GM13976 (cell line): ENCODE results near the gene STAT4.

Experiments
- DNase-seq: peaks from one replicate; pipeline ENCODE4 v3.0.0; 2012; ENCODE audit warnings: low spot score
- in situ Hi-C: fragments of 300-500 bp; cut with MboI; formaldehyde crosslinking; loops from one replicate; pipeline ENCODE4 v1.12.0; 2022; ENCODE audit warnings: low sequenced_read_pairs, mixed read lengths, inconsistent platforms; ENCODE audit not compliant: unreplicated experiment
- TF ChIP-seq, protein P1 (sequence below): IDR thresholded peaks from 2 replicates; pipeline ENCODE4 v1.5.1; 2012; ENCODE audit warnings: borderline replicate concordance, mild to moderate bottlenecking; ENCODE audit not compliant: insufficient read depth; ENCODE audit errors: extremely low read depth, missing control alignments, control extremely low read depth

The STAT4 gene

DNA sequence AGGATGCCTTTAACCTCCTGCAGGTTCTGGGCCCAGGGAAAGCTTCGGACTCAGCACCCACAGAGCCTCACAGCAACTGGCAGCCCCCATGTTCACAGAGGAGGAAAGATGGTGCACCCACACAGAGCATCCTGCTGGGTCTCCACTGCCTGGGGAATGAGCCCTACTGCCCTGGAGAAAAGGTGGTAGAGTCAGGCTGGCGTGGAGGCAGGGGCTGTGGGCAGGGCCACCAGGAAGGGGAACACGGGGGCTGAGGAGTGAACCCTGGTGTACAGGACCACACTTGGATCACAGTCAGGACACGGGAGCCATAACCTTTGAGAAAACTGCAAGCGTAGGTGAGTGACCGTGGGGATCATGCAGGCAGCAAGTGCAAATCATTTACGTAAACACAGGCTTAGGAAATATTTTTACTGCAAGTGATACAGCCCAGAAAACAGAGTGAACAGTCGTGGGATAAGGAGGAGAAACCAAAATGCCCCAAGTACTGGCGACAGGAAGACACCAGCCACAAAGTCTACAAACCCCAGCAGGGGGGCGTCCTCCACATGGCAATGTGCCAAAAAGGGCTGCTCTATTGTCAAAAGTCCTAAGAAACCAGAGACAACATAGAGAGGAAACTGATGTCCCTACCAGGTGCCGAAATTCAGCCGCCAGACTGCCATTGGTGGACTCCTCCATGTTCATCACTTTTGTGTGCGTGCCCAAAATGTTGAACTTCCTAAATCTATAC, 164.4 kb downstream of the STAT4 start:
- TF ChIP-seq, protein P1, sequence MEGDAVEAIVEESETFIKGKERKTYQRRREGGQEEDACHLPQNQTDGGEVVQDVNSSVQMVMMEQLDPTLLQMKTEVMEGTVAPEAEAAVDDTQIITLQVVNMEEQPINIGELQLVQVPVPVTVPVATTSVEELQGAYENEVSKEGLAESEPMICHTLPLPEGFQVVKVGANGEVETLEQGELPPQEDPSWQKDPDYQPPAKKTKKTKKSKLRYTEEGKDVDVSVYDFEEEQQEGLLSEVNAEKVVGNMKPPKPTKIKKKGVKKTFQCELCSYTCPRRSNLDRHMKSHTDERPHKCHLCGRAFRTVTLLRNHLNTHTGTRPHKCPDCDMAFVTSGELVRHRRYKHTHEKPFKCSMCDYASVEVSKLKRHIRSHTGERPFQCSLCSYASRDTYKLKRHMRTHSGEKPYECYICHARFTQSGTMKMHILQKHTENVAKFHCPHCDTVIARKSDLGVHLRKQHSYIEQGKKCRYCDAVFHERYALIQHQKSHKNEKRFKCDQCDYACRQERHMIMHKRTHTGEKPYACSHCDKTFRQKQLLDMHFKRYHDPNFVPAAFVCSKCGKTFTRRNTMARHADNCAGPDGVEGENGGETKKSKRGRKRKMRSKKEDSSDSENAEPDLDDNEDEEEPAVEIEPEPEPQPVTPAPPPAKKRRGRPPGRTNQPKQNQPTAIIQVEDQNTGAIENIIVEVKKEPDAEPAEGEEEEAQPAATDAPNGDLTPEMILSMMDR: no peak
- in situ Hi-C loops: no loop called here
- DNase-seq: no peak

DNA sequence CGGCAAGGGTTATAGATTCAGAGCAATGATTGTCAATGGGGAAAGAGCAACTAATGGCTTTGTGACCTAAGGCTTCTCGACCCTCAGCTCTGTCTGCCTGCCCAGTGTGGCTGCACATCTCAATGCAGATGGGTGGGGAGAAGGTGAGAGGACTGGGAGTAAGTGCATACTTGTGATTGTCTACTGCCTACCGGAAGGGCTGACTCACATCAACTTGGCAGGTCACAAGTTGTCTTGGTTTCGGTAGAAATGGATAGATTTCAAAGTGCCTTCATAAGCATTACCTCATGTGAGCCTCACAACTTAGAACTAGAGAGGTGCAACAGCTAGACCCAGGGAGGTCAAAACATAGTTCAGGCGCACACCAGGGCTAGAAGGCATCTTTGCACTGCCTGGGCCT, 166.2 kb downstream of the STAT4 start:
- TF ChIP-seq, protein P1: no peak
- in situ Hi-C loops: no loop called here
- DNase-seq: no peak

DNA sequence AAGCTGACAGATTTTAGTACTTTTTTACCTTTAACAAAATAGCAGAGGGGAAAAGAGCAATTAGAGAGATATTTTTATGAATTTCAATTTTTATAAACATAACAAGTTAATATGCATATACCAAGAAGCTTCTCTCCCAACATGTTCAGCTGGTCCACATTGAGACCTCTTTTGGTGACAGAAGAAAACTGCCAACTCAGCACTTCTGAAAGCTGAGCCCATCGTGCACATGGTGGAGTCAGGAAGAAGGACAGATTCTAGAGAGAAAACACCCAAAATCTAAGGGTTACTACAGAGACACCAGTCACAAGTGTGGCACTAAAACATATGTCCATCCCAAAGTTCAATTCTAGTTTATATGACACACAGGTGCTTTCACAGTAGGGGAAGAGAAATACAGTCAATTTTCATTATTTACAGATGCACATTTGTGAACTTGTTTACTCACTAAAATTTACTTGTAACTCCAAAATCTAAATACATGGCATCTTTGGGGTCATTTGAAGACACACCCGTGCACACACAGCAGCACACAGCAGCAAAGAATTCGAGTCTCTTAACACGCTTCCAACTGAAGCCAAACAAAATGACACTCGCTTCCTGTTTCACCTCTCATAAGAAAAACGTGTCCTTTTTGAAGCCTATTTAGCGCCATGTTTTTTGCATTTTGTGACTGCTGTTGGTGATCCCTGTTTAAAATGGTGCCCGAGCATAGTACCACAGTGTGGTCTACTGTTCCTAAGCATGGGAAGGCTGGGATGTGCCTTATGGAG, 168.3 kb downstream of the STAT4 start:
- in situ Hi-C loops: no loop called here
- DNase-seq: no peak
- TF ChIP-seq, protein P1: no peak

DNA sequence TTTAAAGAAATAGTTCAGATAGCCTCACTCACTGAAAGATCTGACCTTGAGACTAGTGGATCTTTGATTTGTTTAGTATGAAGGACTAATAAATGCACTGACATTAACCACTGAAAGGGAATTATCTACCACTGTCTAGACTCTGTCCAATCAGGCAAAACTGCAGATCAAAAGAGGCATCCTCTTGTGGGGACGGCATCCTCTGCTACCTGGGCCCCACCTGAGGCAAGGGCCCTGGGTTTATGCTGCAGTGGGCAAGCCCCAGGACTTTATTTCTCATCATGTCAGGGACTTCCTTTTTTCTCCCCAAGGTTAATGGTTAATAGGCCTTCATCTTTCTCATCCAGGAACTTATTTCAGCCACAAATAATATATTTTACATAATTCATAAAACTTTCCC, 169.1 kb downstream of the STAT4 start:
- DNase-seq: no peak
- in situ Hi-C loops: no loop called here
- TF ChIP-seq, protein P1: no peak

DNA sequence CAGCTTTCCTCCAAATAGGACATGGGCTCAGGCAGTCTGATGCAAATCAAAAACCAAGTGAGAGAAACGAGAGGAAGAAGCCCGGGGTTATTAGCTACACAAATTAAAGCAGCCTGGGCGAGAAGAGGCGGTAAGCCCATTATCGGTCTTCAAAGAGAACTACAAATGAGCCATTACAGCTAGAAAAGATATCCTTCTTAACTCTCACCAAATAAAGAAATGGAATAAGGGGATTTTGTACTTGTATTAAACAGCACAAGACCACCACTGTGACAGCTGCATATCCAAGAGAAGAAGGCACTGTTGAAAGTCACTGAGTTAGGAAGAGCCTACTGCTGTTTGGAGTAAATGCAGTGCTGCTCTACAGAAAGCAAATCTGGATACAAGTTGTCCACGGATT, 169.5 kb downstream of the STAT4 start:
- in situ Hi-C loops: no loop called here
- DNase-seq: no peak
- TF ChIP-seq, protein P1: no peak

DNA sequence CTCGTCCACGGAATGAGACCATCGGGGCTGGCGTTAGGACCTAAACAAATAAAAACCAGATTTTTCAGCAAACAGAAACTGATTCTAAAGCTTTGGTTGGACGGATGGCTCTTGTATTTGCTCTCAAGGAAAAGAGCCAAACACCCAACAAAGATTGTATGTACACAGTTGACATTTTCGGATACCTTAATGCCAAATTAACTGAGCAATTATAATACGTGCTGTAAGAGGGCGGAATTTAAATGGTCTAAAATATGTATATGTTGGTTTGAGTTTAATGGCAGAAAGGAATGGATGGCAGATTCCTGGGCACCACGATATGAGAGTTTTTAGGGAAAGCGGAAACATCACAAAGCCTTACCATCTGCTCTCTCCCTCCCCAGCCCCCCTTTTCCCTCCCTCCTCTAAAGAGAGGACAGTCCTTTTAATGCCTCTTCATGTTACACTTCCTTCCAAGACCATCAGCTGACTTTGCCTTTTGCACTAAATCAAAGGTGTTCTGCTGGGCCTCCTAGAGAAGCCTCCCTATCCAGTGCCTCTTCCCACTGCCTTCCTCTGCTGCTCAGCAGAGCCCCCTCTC, 170.1 kb downstream of the STAT4 start:
- no peak for DNase-seq
- in situ Hi-C loops: no loop called here
- TF ChIP-seq, protein P1: no peak
